HepG2 (cell line): Measurements from ENCODE around the gene CDC37L1. TPM values are rescaled to one million over a fixed set of nuclear protein-coding genes. Genes with fewer than 3 reads are reported as not detected.

Source experiments
- AGO2 ChIP-seq: fragments of 200-400 bp; formaldehyde crosslinking; optimal IDR thresholded peaks from 2 replicates; pipeline ENCODE3; 2017; ENCODE audit warnings: mild to moderate bottlenecking, low read depth, low read length, moderate library complexity
- CHD2 ChIP-seq: IDR thresholded peaks from 2 replicates; pipeline ENCODE4 v1.6.1; 2011; ENCODE audit warnings: low read depth, low read length, improper control_type of control experiment
- FOXO1 ChIP-seq: sonication (generic); formaldehyde crosslinking; IDR thresholded peaks from 2 replicates; pipeline ENCODE4 v1.4.0; 2020; ENCODE audit warnings: missing genetic modification reagents
- FOXP1 ChIP-seq, 2 experiments: fragments of 450-650 bp in 1 of 2; IDR thresholded peaks; 2 replicates each; pipeline ENCODE4 v1.6.1; 2017 to 2018; ENCODE audit warnings: antibody characterized with exemption in 1 of 2
- GATAD2A ChIP-seq: IDR thresholded peaks from 2 replicates; pipeline ENCODE4 v1.6.1; 2016
- HNRNPK ChIP-seq: fragments of 200-400 bp; formaldehyde crosslinking; IDR thresholded peaks from 2 replicates; pipeline ENCODE4 v1.6.1; 2018; ENCODE audit warnings: low read length, low read depth, moderate library complexity, mild to moderate bottlenecking; ENCODE audit not compliant: poor library complexity, severe bottlenecking
- MAZ ChIP-seq, 2 experiments: sonication (generic) in 1 of 2; formaldehyde crosslinking in 1 of 2; IDR thresholded peaks; 2 replicates each; pipeline versions ENCODE4 v1.5.0 to v1.6.1; 2012 to 2020; ENCODE audit warnings: low read depth in 2 of 2, mild to moderate bottlenecking in 2 of 2, borderline replicate concordance in 1 of 2, improper control_type of control experiment in 1 of 2, low read length in 1 of 2, missing genetic modification reagents in 1 of 2, moderate library complexity in 1 of 2
- MTF1 ChIP-seq: sonication (generic); formaldehyde crosslinking; IDR thresholded peaks from 2 replicates; pipeline ENCODE4 v1.5.0; 2020; ENCODE audit warnings: missing genetic modification reagents
- NCOA1 ChIP-seq: sonication (generic); formaldehyde crosslinking; IDR thresholded peaks from 2 replicates; pipeline ENCODE4 v1.9.0; 2021; ENCODE audit warnings: missing genetic modification reagents
- POLR2A ChIP-seq, 2 experiments: IDR thresholded peaks; 2 replicates each; pipeline ENCODE4 v1.6.1; 2011; ENCODE audit warnings: low read depth in 2 of 2, low read length in 2 of 2, mild to moderate bottlenecking in 1 of 2, moderate library complexity in 1 of 2; ENCODE audit not compliant: insufficient read depth in 1 of 2
- RFXAP ChIP-seq: sonication (generic); formaldehyde crosslinking; IDR thresholded peaks from 2 replicates; pipeline ENCODE4 v1.4.0; 2020; ENCODE audit warnings: missing genetic modification reagents, borderline replicate concordance
- YEATS2 ChIP-seq: sonication (generic); formaldehyde crosslinking; IDR thresholded peaks from 2 replicates; pipeline ENCODE4 v1.4.0; 2020; ENCODE audit warnings: missing genetic modification reagents, borderline replicate concordance
- ZFP36 ChIP-seq: fragments of 150-350 bp; IDR thresholded peaks from 2 replicates; pipeline ENCODE4 v1.6.1; 2018; ENCODE audit warnings: borderline replicate concordance, low read length, low read depth; ENCODE audit not compliant: partially characterized antibody
- ZNF232 ChIP-seq: sonication (generic); formaldehyde crosslinking; IDR thresholded peaks from 2 replicates; pipeline ENCODE4 v1.4.0; 2020; ENCODE audit warnings: missing genetic modification reagents, borderline replicate concordance
- ZNF556 ChIP-seq: sonication (generic); formaldehyde crosslinking; IDR thresholded peaks from 2 replicates; pipeline ENCODE4 v1.4.0; 2020; ENCODE audit warnings: mild to moderate bottlenecking, missing genetic modification reagents, borderline replicate concordance
- ZNF572 ChIP-seq: sonication (generic); formaldehyde crosslinking; IDR thresholded peaks from 2 replicates; pipeline ENCODE4 v1.5.1; 2020; ENCODE audit warnings: mild to moderate bottlenecking, missing genetic modification reagents
- ZNF607 ChIP-seq: sonication (generic); formaldehyde crosslinking; IDR thresholded peaks from 2 replicates; pipeline ENCODE4 v1.5.1; 2020; ENCODE audit warnings: missing genetic modification reagents, mild to moderate bottlenecking, borderline replicate concordance
- ZNF792 ChIP-seq: IDR thresholded peaks from 2 replicates; pipeline ENCODE4 v1.6.1; 2016
- ZSCAN20 ChIP-seq: sonication (generic); formaldehyde crosslinking; IDR thresholded peaks from 2 replicates; pipeline ENCODE4 v1.4.0; 2020; ENCODE audit warnings: missing genetic modification reagents, mild to moderate bottlenecking, borderline replicate concordance
- ZSCAN9 ChIP-seq: IDR thresholded peaks from 2 replicates; pipeline ENCODE4 v1.6.1; 2016; ENCODE audit warnings: borderline replicate concordance
- polyA plus RNA-seq, 8 experiments: library from polyadenylated mRNA; depleted of rRNA in 3 of 8; stranded (reverse) in 7 of 8; unstranded in 1 of 8; fragments of >200 nt; fragmentation: Illumina TruSeq in 4 of 8; extraction: Trizol in 4 of 8; gene quantifications; 2 replicates each; pipeline versions ENCODE4 v1.2.1 to v1.2.3, GENCODE V29; 2011 to 2016; ENCODE audit warnings: low read depth in 4 of 8, missing spikeins in 1 of 8, mixed read lengths in 1 of 8; ENCODE audit not compliant: insufficient read depth in 1 of 8
- total RNA-seq, 5 experiments: library from RNA; depleted of rRNA; stranded (reverse); fragments of >200 nt; fragmentation: Illumina TruSeq; extraction: Trizol; gene quantifications; 2 replicates each; pipeline ENCODE4 v1.2.3, GENCODE V29; 2016; ENCODE audit warnings: low read depth in 1 of 5
- TF ChIP-seq, protein P1 (sequence below): sonication (generic); formaldehyde crosslinking; IDR thresholded peaks from 2 replicates; pipeline ENCODE4 v1.4.0; 2020; ENCODE audit warnings: missing genetic modification reagents, borderline replicate concordance
- TF ChIP-seq, protein P2 (sequence below): sonication (generic); formaldehyde crosslinking; IDR thresholded peaks from 2 replicates; pipeline ENCODE4 v1.5.1; 2020; ENCODE audit warnings: mild to moderate bottlenecking, missing genetic modification reagents, borderline replicate concordance
- TF ChIP-seq, protein P3 (sequence below): sonication (generic); formaldehyde crosslinking; IDR thresholded peaks from 2 replicates; pipeline ENCODE4 v1.4.0; 2020; ENCODE audit warnings: missing genetic modification reagents
- TF ChIP-seq, protein P4 (sequence below): IDR thresholded peaks from 2 replicates; pipeline ENCODE4 v1.6.1; 2018; ENCODE audit warnings: missing genetic modification reagents, mild to moderate bottlenecking, missing compliant biosample characterization

Gene CDC37L1
- total and polyA plus RNA-seq, 2 of the 13 experiments (the other 11 are each of a cell fraction or from before 2014, with no cell fraction given): 5.5 to 17.0 TPM

DNA sequence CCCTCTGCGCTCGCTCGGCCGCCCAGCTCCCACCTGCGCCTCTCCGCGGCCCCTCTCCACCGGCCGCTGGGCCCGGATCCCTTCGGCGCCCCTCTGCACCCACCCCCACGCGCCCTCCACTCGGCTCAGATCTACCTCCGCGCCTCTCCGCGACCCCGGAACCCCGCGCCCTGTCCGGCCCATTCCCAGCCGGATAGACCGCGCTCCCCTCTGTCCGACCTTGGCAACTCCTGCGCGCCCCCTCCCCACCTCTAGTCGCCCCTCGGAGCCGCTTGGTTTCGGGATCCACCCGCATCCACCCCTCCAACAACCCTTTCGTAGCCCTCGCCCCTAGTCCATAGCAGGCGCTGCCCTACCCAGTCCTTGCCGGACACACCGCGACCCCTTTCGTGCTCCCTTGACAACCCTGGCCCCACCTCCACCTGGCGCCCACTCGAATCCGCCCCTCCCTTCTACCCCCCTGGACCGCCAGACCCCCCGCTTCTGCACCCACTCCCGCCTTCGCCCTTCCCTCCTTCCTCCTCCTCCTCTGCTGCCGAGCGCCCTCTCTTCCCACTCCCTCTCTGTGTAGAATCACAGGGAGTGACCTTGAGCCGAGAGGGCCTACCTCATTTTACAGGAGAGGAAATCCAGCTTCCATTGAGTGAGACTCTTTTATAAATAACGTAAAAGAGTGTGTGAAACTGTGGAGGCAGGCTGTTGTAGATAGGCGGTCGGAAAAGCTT, 62.2 kb downstream of the CDC37L1 start (continued):
- no peak; the same call in 1 of the 2 replicates for TF ChIP-seq MAZ (IDR thresholded peaks at IDR 0.05; ENCODE audit: borderline replicate concordance, low read depth, low read length)
- TF ChIP-seq MAZ (CRISPR knock-in tag; IDR thresholded peaks at IDR 0.05; ENCODE audit: low read depth): 0 out of 2 replicates have a peak, but pooled peaks have one; percentile 6
- TF ChIP-seq, protein P1, sequence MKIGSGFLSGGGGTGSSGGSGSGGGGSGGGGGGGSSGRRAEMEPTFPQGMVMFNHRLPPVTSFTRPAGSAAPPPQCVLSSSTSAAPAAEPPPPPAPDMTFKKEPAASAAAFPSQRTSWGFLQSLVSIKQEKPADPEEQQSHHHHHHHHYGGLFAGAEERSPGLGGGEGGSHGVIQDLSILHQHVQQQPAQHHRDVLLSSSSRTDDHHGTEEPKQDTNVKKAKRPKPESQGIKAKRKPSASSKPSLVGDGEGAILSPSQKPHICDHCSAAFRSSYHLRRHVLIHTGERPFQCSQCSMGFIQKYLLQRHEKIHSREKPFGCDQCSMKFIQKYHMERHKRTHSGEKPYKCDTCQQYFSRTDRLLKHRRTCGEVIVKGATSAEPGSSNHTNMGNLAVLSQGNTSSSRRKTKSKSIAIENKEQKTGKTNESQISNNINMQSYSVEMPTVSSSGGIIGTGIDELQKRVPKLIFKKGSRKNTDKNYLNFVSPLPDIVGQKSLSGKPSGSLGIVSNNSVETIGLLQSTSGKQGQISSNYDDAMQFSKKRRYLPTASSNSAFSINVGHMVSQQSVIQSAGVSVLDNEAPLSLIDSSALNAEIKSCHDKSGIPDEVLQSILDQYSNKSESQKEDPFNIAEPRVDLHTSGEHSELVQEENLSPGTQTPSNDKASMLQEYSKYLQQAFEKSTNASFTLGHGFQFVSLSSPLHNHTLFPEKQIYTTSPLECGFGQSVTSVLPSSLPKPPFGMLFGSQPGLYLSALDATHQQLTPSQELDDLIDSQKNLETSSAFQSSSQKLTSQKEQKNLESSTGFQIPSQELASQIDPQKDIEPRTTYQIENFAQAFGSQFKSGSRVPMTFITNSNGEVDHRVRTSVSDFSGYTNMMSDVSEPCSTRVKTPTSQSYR (CRISPR knock-in tag): no peak
- TF ChIP-seq CHD2: no peak
- TF ChIP-seq, protein P2, sequence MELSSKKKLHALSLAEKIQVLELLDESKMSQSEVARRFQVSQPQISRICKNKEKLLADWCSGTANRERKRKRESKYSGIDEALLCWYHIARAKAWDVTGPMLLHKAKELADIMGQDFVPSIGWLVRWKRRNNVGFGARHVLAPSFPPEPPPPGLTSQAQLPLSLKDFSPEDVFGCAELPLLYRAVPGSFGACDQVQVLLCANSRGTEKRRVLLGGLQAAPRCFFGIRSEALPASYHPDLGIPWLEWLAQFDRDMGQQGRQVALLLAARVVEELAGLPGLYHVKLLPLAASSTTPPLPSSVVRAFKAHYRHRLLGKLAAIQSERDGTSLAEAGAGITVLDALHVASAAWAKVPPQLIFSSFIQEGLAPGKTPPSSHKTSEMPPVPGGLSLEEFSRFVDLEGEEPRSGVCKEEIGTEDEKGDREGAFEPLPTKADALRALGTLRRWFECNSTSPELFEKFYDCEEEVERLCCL (CRISPR knock-in tag): no peak
- TF ChIP-seq ZNF556: no peak
- no peak for TF ChIP-seq AGO2
- TF ChIP-seq ZNF607 (CRISPR knock-in tag): no peak
- TF ChIP-seq, protein P3, sequence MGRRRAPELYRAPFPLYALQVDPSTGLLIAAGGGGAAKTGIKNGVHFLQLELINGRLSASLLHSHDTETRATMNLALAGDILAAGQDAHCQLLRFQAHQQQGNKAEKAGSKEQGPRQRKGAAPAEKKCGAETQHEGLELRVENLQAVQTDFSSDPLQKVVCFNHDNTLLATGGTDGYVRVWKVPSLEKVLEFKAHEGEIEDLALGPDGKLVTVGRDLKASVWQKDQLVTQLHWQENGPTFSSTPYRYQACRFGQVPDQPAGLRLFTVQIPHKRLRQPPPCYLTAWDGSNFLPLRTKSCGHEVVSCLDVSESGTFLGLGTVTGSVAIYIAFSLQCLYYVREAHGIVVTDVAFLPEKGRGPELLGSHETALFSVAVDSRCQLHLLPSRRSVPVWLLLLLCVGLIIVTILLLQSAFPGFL (CRISPR knock-in tag): no peak
- 0 out of 2 replicates have a peak, but pooled peaks have one; percentile 7 for TF ChIP-seq ZSCAN9 (CRISPR knock-in tag)
- no peak for TF ChIP-seq ZNF572 (CRISPR knock-in tag)
- no peak for TF ChIP-seq FOXP1 (IDR thresholded peaks at IDR 0.05)
- TF ChIP-seq FOXP1 (CRISPR knock-in tag; IDR thresholded peaks at IDR 0.05): no peak
- TF ChIP-seq ZSCAN20: no peak
- no peak for TF ChIP-seq ZNF792
- TF ChIP-seq, protein P4, sequence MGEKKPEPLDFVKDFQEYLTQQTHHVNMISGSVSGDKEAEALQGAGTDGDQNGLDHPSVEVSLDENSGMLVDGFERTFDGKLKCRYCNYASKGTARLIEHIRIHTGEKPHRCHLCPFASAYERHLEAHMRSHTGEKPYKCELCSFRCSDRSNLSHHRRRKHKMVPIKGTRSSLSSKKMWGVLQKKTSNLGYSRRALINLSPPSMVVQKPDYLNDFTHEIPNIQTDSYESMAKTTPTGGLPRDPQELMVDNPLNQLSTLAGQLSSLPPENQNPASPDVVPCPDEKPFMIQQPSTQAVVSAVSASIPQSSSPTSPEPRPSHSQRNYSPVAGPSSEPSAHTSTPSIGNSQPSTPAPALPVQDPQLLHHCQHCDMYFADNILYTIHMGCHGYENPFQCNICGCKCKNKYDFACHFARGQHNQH: 0 out of 2 replicates have a peak, but pooled peaks have one; percentile 5
- TF ChIP-seq FOXO1 (CRISPR knock-in tag): no peak
- TF ChIP-seq YEATS2: peak; percentile 35; the same call in 1 of the 2 replicates
- TF ChIP-seq HNRNPK: no peak
- no peak for TF ChIP-seq ZNF232 (CRISPR knock-in tag)
- TF ChIP-seq GATAD2A (CRISPR knock-in tag): peak; percentile 20; the same call in 1 of the 2 replicates
- 0 out of 2 replicates have a peak, but pooled peaks have one; percentile 10 for TF ChIP-seq NCOA1 (CRISPR knock-in tag)
- peak in 1 of 2 experiments; percentile 60; a peak in 2 of 4 replicates for TF ChIP-seq POLR2A (IDR thresholded peaks at IDR 0.05; ENCODE audit: insufficient read depth in 1 of 2, low read depth in 2 of 2, low read length in 2 of 2)
- no peak for TF ChIP-seq ZFP36
- no peak for TF ChIP-seq RFXAP (CRISPR knock-in tag)
- TF ChIP-seq MTF1 (CRISPR knock-in tag): 0 out of 2 replicates have a peak, but pooled peaks have one; percentile 15
